Measurements from ENCODE around the gene PIP5K1B.
A peak's percentile ranks its signal among the peaks of the same experiment; 100 is the strongest.
"Not testable (repeated sequence)": the region's sequence is repeated elsewhere in the genome, so short reads cannot be mapped to it uniquely, and the experiment has no call there.

The PIP5K1B gene, protein sequence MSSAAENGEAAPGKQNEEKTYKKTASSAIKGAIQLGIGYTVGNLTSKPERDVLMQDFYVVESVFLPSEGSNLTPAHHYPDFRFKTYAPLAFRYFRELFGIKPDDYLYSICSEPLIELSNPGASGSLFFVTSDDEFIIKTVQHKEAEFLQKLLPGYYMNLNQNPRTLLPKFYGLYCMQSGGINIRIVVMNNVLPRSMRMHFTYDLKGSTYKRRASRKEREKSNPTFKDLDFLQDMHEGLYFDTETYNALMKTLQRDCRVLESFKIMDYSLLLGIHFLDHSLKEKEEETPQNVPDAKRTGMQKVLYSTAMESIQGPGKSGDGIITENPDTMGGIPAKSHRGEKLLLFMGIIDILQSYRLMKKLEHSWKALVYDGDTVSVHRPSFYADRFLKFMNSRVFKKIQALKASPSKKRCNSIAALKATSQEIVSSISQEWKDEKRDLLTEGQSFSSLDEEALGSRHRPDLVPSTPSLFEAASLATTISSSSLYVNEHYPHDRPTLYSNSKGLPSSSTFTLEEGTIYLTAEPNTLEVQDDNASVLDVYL

GRCh38 chr9:68704814-68705530 is at the start of gene PIP5K1B:
Gene PIP5K1B, plus strand, starts transcription at chr9:68705240. Its CDS starts 117,375 bp downstream, at chr9:68822615.
- DNase-seq = peak; percentile 72 to 91

DNA sequence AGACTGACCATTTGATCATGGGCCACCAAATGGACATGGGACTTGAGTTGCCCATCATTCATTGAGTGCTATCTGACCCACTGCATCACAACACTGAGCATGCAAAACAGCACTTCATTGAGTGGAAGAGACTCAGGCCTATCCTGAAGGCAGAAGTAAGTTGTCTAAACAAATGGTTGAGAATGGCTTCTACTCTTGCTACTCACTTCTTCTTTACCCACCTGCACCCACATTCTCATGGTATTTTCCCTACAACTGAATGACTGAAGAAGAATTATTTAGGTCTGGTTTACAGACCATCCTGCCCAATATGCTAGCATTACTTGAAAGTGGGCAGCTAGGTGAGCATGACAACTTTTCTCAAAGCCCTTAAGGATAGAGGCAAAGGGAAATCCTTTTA is 41.0 kb upstream of the PIP5K1B start:
- no peak for DNase-seq

DNA sequence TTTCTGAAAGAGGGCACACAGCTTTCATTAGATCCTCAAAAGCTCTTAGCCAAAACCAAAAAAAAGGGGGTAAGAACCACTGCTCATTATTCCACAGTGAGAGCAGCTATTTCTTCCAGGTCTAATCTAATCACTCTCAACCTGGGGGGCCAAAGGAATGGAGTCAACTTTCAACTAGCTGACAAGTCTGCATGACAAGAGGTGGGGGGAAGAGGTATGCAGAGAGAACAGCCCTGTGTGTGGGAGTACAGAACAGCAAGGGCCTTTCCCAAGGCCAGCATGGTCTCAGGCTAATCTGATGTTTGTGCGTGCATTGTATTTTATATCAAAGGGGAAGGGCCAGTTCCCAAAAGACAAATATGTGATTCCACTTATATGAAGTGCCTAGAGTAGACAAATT is 36.9 kb upstream of the PIP5K1B start:
- DNase-seq = no peak

GRCh38 chr9:68669218-68669617 is 35.8 kb upstream of the PIP5K1B start:
- no peak for DNase-seq

DNA sequence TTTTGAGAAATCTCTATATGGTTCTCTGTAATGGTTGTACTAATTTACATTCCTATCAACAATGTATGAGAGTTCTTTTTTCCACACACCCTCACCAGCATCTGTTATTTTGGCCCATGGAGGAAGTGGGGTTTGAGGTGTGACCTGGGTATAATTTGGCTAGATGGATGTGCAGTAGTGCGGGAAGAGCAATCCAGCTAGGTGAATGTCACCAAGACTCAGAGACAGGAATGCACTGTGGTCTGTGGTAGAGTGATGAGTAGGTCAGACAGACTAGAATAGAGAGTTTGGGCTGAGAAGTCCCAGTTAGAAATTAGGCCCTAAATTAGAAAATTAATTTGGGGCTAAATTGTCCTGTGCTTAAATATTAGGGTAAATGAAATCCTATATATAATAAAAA is 32.8 kb upstream of the PIP5K1B start:
- DNase-seq = no peak

GRCh38 chr9:68672625-68673024 is 32.4 kb upstream of the PIP5K1B start:
- no peak for DNase-seq

DNA sequence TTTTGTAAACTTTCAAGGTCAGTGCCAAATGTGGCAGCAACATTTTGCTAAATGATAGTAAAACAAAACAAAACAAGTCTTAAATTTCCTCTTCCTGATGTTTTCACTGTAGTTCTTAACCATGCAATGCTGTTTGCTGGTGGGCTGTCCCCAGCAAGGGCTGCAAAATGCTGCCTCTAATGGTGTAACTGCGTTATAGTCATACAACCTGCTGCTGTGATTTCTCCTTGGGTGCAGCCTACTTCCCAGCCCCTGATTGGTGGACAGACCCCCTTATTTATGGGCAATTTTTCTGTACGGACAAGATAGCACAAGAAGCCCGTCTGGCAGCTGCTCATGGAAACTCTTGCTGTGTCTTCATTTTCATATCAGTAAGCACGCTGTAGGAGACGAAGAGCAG is 26.6 kb upstream of the PIP5K1B start:
- peak in 1 of 2 experiments; percentile 12 for DNase-seq

GRCh38 chr9:68683433-68683832 is 21.6 kb upstream of the PIP5K1B start:
- no peak for DNase-seq

- DNase-seq = no peak
These were observed 19.8 kb upstream of the PIP5K1B start for GRCh38 chr9:68685213-68685612.

DNA sequence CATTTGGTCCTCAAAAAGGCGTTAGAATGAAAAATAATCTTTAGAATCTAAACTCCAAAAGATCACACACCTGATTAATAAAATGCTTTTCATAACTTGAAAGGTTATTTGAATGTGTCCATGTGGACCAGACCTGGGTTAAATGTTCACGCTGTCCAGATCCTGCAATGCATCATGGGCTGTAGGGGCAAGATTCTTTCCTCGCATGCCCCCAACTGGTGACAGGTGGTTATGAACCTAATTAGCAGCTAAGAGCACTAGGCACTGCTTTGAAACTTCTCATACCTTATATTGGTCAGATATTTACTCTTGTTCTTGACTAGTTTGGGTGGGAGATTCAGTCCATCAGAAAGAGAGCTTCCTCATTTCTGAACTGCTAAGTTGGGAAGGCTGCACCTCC is 19.3 kb upstream of the PIP5K1B start:
- peak in 1 of 2 experiments; percentile 60 for DNase-seq

- no peak for DNase-seq
These were observed 15.0 kb upstream of the PIP5K1B start for GRCh38 chr9:68690088-68690487.

- DNase-seq = no peak
These were observed 12.5 kb upstream of the PIP5K1B start for GRCh38 chr9:68692519-68692918.

DNA sequence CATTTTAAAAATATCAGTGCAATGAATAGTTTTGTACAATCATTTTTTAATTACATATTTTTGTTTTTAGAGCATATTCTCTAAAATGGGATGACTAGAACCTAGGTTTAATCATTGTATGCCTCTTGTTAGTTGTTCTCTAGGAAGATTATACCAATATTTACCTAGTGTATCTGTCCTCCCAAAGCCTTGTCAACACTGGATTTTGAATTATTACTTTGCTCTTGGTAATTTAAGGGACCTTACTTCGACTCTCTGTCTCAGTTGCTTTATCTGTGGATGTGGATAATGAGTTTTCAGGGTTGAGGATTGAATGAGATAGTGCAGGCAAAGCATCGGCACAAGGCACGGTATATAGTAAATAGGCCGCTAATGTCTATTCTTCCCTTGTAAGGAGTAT is 10.9 kb upstream of the PIP5K1B start:
- no peak for DNase-seq

- DNase-seq = no peak
These were observed 7.2 kb upstream of the PIP5K1B start for GRCh38 chr9:68697851-68698250.

- no peak for DNase-seq
These were observed 6.0 kb upstream of the PIP5K1B start for GRCh38 chr9:68698943-68699509.

- not testable (repeated sequence) for DNase-seq
These were observed 5.4 kb upstream of the PIP5K1B start for GRCh38 chr9:68699625-68700024.

DNA sequence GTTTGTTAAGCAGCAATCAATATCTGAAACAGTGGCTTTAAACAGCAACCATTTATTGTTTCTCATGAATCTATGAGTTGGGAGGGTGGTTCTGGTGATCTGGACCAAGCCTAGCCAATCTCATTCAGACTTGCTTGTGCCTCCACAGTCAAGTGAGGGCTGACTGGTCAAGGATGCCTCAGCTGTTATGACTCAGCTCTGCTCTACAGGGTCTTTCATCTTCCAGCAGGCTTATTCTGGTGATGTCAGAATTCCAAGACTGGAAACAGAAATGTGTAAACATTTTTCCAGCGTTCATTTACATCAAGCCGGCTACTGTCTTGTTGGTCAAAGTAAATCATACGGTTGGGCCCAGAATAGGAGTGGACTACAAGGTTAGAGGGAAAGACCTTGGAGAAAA is 2.5 kb upstream of the PIP5K1B start:
- no peak for DNase-seq

- no peak for DNase-seq
These were observed 1.4 kb upstream of the PIP5K1B start for GRCh38 chr9:68703672-68704071.

DNA sequence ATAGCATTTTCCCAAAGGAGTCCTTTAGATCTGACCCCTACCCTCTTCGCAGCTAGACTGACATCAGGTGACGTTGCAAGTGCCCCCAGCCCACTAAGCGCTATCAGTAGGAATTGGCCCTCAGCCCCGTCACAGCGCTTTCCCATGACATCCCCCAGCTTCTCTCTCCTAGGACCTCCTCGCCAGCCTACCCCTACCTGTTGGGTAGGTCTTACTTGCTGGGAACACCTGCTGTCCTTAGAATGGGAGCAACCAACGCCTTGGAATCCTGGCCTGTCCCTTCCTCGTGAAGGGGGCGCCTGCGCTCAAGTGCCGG is 584 bp upstream of the PIP5K1B start:
- no peak for DNase-seq

- peak; percentile 23 to 69 for DNase-seq
These were observed 707 bp downstream of the PIP5K1B start for GRCh38 chr9:68705531-68706362.

DNA sequence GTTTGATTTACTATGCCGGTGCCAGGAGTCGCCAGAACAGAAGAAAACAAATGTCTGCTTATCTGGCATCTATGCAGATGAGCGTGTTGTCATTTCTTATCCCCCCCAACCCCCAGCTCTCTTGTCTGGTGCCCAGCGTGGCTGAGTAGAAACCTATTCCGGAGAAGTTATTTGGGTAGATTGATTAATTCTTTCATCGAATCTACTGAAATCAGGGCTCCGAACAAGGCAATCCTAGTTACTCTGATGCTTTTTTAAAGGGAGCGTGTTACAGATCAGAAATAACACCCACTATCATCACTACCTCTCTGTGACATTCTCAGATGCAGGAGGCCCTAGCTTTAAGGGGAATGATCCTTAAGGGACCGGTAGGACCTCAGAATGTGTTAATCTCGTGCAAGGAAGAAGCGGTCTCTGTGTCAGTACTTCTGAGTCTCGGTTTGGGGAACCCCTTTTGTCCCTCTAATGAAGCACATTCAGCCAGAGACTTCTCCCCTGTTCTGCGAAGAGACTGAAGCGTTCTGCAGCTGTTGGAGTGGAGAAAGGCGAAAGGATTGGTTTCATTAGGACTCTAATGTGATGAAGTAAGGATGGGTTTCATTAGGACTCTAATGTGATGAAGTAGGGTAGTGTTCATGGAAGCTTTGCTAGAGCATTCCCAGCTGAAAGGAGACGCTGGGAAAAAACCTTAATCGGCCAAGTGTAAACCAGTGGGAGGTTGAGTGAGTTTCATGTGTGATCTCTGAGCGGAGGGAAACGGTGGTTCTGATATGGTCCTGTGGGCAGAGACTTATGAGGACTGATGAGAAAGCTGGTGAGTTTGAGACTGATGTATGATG is 1.5 kb downstream of the PIP5K1B start:
- DNase-seq = peak; percentile 29 to 50

All from NCI-H526 (cell line).